NCI-H460 (cell line): Measurements from ENCODE around the gene FGF23. TPM values are rescaled to one million over a fixed set of nuclear protein-coding genes. Genes with fewer than 3 reads are reported as not detected.

Source experiments
- DNase-seq: peaks from one replicate; pipeline ENCODE4 v3.0.0-alpha.2; 2016; ENCODE audit warnings: low read depth; ENCODE audit errors: extremely low read depth
- total RNA-seq: library from RNA; depleted of rRNA; stranded (reverse); fragments of >200 nt; shearing (Covaris generic); gene quantifications from 2 replicates; pipeline ENCODE4 v1.2.3, GENCODE V29; 2014

FGF23 gene
- total RNA-seq, 1 experiment from 2014 or later: not detected

GRCh38 chr12:4386801-4387200, 7.3 kb upstream of the FGF23 start:
- DNase-seq: no peak

GRCh38 chr12:4383304-4383865, 3.9 kb upstream of the FGF23 start:
- no peak for DNase-seq

GRCh38 chr12:4380332-4380731, 820 bp upstream of the FGF23 start:
- no peak for DNase-seq

- DNase-seq: no peak
Observed at GRCh38 chr12:4378772-4379171, 740 bp downstream of the FGF23 start.

DNA sequence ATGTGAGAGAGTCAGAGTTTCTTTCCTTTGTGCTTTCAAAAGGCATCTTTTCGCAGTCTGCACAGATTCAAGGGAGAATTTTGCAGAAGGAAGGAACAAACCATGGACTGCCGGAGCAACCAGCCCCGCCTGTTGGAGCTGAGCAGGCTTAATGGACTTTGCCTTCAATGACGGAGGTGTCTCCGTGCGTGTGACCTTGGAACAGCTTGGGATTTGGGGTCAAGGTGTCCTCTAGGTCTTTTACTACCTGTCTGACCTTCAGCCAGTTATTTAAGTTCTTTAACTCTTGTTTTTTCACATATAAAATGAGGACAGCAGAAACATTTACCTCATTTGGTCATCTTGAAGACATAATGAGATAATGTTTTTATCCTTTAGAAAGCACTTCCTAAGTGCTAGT, 4.1 kb downstream of the FGF23 start:
- DNase-seq: no peak

GRCh38 chr12:4372653-4373052, 6.9 kb downstream of the FGF23 start:
- no peak for DNase-seq

DNA sequence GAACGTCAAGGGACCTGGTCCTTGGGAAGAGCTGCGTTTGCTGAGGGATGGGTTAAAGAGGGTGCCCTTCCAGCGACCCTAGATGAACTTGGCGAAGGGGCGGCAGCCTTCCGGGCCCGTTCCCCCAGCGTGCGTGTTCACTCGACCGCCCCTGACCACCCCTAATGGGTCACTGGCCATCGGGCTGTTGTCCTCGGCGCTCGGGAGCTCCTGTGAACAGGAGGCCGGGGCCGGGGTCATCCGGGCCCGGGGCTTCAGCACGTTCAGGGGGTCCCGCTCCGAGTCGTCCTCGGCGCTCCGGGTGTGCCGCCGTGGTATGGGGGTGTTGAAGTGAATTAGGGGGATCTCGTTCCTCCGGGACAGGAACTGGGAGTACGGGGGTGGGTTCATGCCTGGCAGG, 9.2 kb downstream of the FGF23 start:
- no peak for DNase-seq

- DNase-seq: no peak
Observed at GRCh38 chr12:4369548-4369947, 10.0 kb downstream of the FGF23 start.

DNA sequence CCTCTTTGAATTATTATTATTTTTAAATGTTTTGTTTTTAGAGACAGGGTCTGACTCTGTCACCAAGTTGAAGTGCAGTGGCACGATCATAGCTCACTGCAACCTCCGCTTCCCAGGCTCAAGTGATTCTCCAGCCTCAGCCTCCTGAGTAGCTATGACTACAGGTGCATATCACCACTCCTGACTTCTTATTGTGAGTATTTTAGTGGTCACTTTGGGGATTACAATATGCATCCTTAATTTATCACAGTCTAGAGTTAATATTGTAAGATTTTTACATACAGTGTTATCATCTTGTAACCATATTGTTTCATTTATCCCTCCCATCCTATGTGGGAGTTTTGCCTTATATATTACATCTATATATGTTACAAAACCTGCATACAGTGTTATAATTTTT, 13.4 kb downstream of the FGF23 start:
- no peak for DNase-seq

DNA sequence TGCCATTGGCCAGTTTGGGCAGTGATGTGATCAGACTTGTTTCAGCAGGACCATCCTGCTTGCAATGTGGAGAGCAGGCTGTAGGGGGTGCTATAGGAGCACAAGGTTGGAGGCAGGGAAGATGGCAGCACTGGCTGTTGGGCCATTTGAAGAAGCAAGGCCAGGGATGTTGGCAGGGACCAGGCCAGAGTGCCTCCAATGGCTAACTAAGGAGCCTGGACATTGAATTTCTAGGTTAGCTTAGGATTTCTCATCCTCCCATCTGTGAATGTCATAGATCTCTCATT, 23.5 kb downstream of the FGF23 start:
- DNase-seq: peak; percentile 17

DNA sequence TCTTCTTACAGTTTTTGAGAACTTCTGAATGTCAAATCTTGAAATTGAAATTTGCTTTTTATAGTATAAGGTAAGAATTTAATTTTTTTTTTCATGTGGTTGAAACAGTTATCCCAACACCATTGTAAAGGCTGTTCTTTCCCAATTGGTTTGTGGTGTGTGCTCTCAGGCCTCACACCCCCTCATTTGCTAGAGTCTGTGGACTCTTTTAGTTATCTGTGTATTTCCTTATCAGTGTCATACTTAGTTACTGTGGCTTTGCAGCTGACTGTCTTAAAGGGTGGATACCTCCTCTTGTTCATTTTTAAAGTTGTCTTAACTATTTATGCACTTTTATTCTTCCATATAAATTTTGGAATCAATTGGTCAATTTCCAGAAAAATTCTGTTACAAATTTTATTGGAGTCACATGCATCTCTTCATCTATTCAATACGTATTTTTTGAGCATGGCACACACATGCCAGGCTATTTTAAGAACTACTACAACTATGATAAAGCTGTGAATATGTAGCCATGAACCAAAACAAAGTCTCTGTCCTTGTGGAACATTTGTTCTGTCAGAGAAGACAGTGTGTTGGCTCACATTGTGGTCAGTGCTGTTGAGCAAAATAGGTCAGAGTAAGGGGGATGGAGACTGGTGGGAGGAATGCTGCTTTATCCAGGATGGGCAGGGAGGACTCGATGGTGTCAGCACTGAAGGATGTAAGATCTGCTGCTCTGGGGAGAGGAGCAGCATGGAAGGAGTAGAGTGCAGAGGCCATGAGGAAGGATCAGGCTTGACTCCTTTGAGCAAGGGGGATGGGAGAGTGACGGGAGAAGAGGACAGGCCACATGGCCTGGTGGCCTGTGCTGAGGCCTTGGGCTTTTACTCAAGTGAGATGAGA, 24.1 kb downstream of the FGF23 start:
- no peak for DNase-seq

DNA sequence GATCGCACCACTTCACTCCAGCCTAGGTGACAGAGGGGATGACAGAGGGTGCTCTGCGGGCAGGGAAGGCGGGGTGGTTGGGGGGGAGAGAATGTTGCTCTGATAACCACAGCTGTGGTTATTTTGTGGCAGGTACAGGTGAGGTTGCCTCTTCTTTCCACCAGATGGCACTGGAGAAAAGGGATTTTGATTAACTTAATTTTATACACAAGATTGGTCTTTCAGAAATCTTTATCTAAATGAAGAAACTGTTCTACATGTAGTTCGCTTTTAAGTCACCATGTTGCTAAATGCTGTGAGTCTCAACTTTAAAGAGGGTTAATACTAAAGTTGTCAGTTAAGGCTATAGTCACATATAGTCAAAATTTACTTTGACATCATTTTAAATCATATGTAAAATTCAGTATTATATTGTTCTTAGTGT, 25.7 kb downstream of the FGF23 start:
- no peak for DNase-seq

DNA sequence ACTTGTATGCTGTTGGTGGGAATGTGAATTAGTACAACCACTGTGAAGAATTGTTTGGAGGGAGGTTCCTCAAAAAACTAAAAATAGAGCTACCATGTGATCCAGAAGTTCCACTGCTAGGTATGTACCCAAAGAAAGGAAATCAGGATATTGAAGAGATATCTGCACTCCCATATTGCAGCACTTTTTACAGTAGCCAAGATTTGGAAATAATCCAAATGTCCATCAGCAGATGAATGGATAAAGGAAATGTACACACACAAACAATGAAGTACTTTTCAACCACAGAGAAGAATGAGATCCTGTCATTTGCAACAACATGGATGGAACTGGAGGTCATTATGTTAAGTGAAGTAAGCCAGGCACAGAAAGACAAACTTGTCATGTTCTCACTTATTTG, 32.6 kb downstream of the FGF23 start:
- no peak for DNase-seq

DNA sequence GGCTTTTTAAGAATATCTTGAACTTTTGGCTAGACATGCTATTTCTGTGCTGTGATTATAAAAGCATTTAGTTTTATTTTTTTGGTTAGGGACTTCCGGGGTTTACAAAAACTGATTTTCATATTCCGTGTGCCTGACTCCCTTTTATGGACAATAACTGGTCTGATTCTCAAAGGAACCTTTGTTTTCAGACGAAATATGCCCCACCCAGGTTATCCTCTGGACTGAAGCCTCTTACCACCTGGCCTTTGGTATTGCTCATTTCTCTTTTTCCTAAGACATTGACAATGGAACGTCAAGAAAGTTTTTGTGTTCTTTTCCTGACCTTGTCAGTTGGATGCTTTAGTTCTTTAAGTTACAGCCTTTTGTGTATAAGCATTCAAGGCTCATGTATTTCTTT, 47.7 kb downstream of the FGF23 start:
- no peak for DNase-seq

DNA sequence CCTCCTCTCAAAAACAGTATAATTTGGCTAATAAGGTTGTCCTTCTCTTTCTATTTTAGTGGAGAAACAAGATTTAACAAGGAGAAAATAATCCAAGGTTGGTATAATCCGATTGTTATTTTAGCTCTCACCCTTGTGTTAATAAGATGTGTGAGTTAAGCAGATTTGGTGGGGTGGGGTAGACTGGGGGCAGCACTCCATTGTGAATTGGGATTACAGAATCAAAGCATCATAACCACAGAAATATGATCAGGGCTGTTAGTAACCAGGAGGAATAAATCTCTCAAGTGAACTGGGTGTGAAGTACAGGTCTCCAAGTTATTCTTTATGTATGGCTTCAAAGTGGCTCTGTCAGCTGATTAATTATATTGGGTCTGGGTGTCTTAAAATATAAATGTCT, 48.3 kb downstream of the FGF23 start:
- no peak for DNase-seq

GRCh38 chr12:4330203-4330602, 49.3 kb downstream of the FGF23 start:
- no peak for DNase-seq

DNA sequence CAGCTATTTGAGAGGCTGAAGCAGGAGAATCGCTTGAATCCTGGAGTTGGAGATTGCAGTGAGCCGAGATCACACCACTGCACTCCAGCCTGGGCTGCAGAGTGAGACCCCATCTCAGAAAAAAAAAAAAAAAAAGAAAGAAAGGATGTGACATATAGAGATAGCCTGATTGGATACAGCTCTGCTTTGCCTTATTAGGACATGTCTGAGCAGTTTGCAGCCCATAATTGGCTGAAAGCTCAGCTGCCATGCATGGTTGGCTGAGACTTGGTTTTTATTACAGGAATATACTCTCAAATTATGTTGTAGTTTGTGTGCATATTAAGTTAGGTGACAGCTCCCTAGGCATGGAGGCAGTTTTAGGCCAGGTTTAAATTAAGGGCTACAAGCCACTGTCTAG, 52.2 kb downstream of the FGF23 start:
- DNase-seq: no peak

GRCh38 chr12:4325966-4326365, 53.5 kb downstream of the FGF23 start:
- no peak for DNase-seq

DNA sequence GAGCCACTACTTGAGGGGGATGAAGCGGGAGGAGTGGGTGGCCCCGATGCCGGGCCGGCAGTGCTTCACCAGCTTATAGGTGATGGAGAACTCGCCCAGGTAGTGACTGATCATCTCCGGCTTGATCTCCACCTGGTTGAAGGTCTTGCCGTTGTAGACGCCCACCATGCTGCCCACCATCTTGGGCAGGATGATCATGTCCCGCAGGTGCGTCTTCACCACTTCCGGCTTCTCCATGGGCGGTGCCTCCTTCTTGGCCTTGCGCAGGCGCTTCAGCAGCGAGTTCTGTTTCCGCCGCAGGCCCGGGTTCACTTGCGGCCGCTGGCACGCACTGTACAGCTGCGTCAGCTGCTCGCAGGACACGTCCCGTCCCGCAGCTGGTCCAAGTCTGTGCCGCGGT, 55.1 kb downstream of the FGF23 start:
- no peak for DNase-seq

DNA sequence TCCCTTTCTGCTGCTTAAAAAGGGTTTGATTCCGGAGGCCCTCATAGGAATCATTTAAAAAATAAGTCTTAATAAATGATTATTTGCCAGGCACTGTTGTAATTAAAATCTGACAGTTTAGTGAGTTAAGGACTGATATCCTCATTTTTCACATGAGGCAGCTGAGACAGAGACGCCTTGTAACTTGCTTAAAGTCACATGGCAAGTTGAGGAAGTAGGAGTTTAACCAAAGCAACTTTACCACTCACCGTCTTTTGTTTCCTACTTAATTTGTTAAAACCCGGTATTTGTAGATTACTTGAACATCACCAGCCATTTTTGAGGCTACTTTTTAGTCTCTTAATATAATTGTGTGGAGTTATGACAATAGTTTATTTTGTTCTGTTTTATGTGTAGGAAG, 56.1 kb downstream of the FGF23 start:
- DNase-seq: no peak

- no peak for DNase-seq
Observed at GRCh38 chr12:4322726-4323125, 56.8 kb downstream of the FGF23 start.

DNA sequence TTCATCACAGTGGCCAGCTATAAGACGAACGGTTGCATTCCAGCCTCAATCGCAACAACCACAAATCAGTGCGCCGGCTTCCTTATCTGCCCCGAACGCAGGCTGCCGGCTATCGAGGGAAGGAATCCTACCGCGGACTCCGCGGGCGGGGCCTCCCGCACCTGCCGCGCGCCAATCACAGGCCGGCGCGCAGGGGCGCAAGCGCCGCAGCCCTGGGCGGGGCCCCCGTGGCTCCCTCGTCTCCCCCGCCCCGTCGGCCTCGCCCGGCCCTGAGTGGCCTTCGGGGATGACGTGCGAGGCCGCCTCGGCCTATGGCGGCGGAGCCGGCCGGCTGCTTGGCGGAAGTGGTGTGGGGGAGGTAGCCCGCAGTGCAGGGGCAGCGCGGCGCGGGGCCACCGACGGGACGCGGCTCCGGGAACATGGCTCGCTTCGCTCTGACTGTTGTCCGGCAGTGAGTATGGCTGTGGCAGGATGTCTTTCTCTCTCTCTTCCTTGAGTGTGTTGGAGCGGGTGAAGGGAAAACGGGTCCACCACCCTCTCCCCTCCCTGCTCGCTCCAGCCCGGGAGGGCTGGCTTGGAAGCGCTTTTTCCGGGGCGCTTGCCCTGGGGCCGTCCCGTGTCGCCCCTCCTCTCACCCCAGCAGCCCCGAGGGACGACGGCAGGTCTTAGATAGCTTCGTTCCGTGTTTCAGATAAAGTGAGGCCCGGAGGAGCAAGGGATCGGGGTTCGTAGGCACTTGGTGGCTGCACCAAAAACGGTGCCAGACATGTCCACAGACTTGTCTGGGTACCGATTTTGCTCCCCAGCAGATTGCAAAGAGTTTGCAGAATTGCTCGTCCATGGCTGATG, 58.4 kb downstream of the FGF23 start, which contains the start of gene TIGAR:
Gene TIGAR (plus strand): TSS at position 361 of the 849 bp plus-strand sequence. CDS start 59 bp downstream, at position 420.
- DNase-seq: peak; percentile 88
